Duodenal mucosa (tissue), 2 donors: ENCODE data around the gene MAZ.
"Not testable (repeated sequence)": the region's sequence is repeated elsewhere in the genome, so short reads cannot be mapped to it uniquely, and the experiment has no call there.

ENCODE experiments used
- H3K27ac ChIP-seq: one replicate; pipeline ENCODE4 v1.7.0; 2013; ENCODE audit warnings: low read depth, low read length
- H3K27me3 ChIP-seq, 2 donors: one replicate each; pipeline ENCODE4 v1.7.0; 2013; ENCODE audit warnings: low read length in 2 of 2, control low read depth in 1 of 2; ENCODE audit not compliant: insufficient read depth in 2 of 2, control insufficient read depth in 1 of 2
- H3K36me3 ChIP-seq, 2 donors: one replicate each; pipeline ENCODE4 v1.7.0; 2013; ENCODE audit warnings: low read length in 2 of 2, control low read depth in 1 of 2; ENCODE audit not compliant: insufficient read depth in 2 of 2, control insufficient read depth in 1 of 2
- H3K4me1 ChIP-seq, 2 donors: one replicate each; pipeline ENCODE4 v1.7.0; 2013; ENCODE audit warnings: low read length in 2 of 2, control low read depth in 1 of 2; ENCODE audit not compliant: insufficient read depth in 2 of 2, control insufficient read depth in 1 of 2
- H3K4me3 ChIP-seq, 2 donors: one replicate each; pipeline ENCODE4 v1.7.0; 2013; ENCODE audit warnings: low read length in 2 of 2, low read depth in 1 of 2
- H3K9ac ChIP-seq, 2 donors: one replicate each; pipeline ENCODE4 v1.7.0; 2013; ENCODE audit warnings: low read length in 2 of 2, low read depth in 1 of 2
- H3K9me3 ChIP-seq, 2 donors: one replicate each; pipeline ENCODE4 v1.7.0; 2013; ENCODE audit warnings: low read length in 2 of 2, control low read depth in 1 of 2; ENCODE audit not compliant: control insufficient read depth in 1 of 2

The MAZ gene

GRCh38 chr16:29784157-29784556, 22.2 kb upstream of the MAZ start:
- H3K4me1 ChIP-seq, result no peaks in the 10 kb centered on the region
- no peaks in the 10 kb centered on the region for H3K9me3 ChIP-seq
- no peaks in the 10 kb centered on the region for H3K27me3 ChIP-seq
- no peak overlapping the region for H3K9ac ChIP-seq
- H3K36me3 ChIP-seq, result peaks cover 0 to 13% of the 10 kb centered on the region in 2 donors
- no peak overlapping the region for H3K4me3 ChIP-seq
- H3K27ac ChIP-seq, result no peak overlapping the region

- Histone ChIP-seq H3K9ac (no peak overlapping the region), H3K27me3 (no peaks in the 10 kb centered on the region), H3K9me3 (no peaks in the 10 kb centered on the region), H3K4me1 (peaks cover 3 to 5% of the 10 kb centered on the region in 2 donors), H3K4me3 (peak overlapping the region; percentile 4 to 40), H3K36me3 (peaks cover 0 to 9% of the 10 kb centered on the region in 2 donors), H3K27ac (no peak overlapping the region)
Observed at GRCh38 chr16:29784901-29785500, 21.3 kb upstream of the MAZ start.

GRCh38 chr16:29787155-29787554, 19.2 kb upstream of the MAZ start:
- not testable (repeated sequence) for H3K9me3 ChIP-seq, H3K9ac ChIP-seq, H3K27ac ChIP-seq, H3K36me3 ChIP-seq, H3K27me3 ChIP-seq, H3K4me3 ChIP-seq
- peaks cover 16 to 23% of the 10 kb centered on the region in 2 donors for H3K4me1 ChIP-seq

GRCh38 chr16:29789775-29790182, 16.6 kb upstream of the MAZ start:
- H3K9me3 ChIP-seq, result no peaks in the 10 kb centered on the region
- peak overlapping the region; percentile 76 for H3K27ac ChIP-seq
- H3K36me3 ChIP-seq, result no peaks in the 10 kb centered on the region
- H3K4me3 ChIP-seq, result peak overlapping the region; percentile 81 to 96
- H3K4me1 ChIP-seq, result peaks cover 24 to 29% of the 10 kb centered on the region in 2 donors
- no peaks in the 10 kb centered on the region for H3K27me3 ChIP-seq
- H3K9ac ChIP-seq, result peak overlapping the region; percentile 73 to 74

- H3K27me3 ChIP-seq, result no peaks in the 10 kb centered on the region
- peak within 1 kb of the TSS; percentile 81 to 97 for H3K4me3 ChIP-seq
- peak within 1 kb of the TSS; percentile 74 to 81 for H3K9ac ChIP-seq
- H3K4me1 ChIP-seq, result peaks cover 28 to 29% of the 10 kb centered on the region in 2 donors
- H3K27ac ChIP-seq, result peak within 1 kb of the TSS; percentile 76
- H3K36me3 ChIP-seq, result no peaks in the 10 kb centered on the region
- H3K9me3 ChIP-seq, result no peaks in the 10 kb centered on the region
Observed at GRCh38 chr16:29790183-29790948, 16.0 kb upstream of the MAZ start, which contains the start of gene KIF22. TSS of gene KIF22 (plus strand) at chr16:29790751. CDS start at chr16:29790760, 9 bp downstream.

- peak overlapping the region; percentile 80 to 97 for H3K4me3 ChIP-seq
- peaks cover 28 to 29% of the 10 kb centered on the region in 2 donors for H3K4me1 ChIP-seq
- no peaks in the 10 kb centered on the region for H3K36me3 ChIP-seq
- H3K27me3 ChIP-seq, result no peaks in the 10 kb centered on the region
- H3K9me3 ChIP-seq, result no peaks in the 10 kb centered on the region
- no peak overlapping the region for H3K27ac ChIP-seq
- H3K9ac ChIP-seq, result peak overlapping the region; percentile 69 to 81
Observed at GRCh38 chr16:29790949-29791844, 15.1 kb upstream of the MAZ start.

GRCh38 chr16:29791845-29792807, 14.2 kb upstream of the MAZ start:
- Histone ChIP-seq H3K9ac (no peak overlapping the region), H3K36me3 (peaks cover 0 to 7% of the 10 kb centered on the region in 2 donors), H3K9me3 (no peaks in the 10 kb centered on the region), H3K4me1 (peaks cover 28 to 29% of the 10 kb centered on the region in 2 donors), H3K27me3 (no peaks in the 10 kb centered on the region), H3K27ac (no peak overlapping the region), H3K4me3 (peak overlapping the region; percentile 80 to 97)

- Histone ChIP-seq H3K36me3 (peaks cover 3 to 16% of the 10 kb centered on the region in 2 donors), H3K4me1 (peaks cover 28 to 29% of the 10 kb centered on the region in 2 donors)
- not testable (repeated sequence) for H3K9me3 ChIP-seq, H3K4me3 ChIP-seq, H3K27ac ChIP-seq, H3K9ac ChIP-seq, H3K27me3 ChIP-seq
Observed at GRCh38 chr16:29793153-29793552, 13.2 kb upstream of the MAZ start.

GRCh38 chr16:29794231-29794710, 12.1 kb upstream of the MAZ start:
- Histone ChIP-seq H3K9ac (no peak overlapping the region), H3K36me3 (peaks cover 11 to 27% of the 10 kb centered on the region in 2 donors), H3K9me3 (no peaks in the 10 kb centered on the region), H3K4me1 (peaks cover 28 to 29% of the 10 kb centered on the region in 2 donors), H3K4me3 (no peak overlapping the region), H3K27ac (no peak overlapping the region), H3K27me3 (no peaks in the 10 kb centered on the region)
